Gastroesophageal sphincter (tissue), 3 donors: Measurements from ENCODE around the gene GLCCI1.

Experiments
- CTCF ChIP-seq, 4 experiments: fragments of 200-600 bp in 2 of 4; fragments of 450-650 bp in 2 of 4; sonication (generic) in 1 of 4; IDR thresholded peaks; one replicate each; pipeline ENCODE4 v1.5.1; 2017 to 2019; ENCODE audit warnings: antibody characterized with exemption in 4 of 4, mild to moderate bottlenecking in 2 of 4, moderate library complexity in 2 of 4
- EP300 ChIP-seq: sonication (generic); formaldehyde crosslinking; IDR thresholded peaks from one replicate; pipeline ENCODE4 v1.6.1; 2017; ENCODE audit warnings: antibody characterized with exemption, mild to moderate bottlenecking
- POLR2A ChIP-seq, 2 donors: fragments of 450-650 bp; IDR thresholded peaks; one replicate each; pipeline ENCODE4 v1.6.1; 2017; ENCODE audit warnings: antibody characterized with exemption in 2 of 2, mild to moderate bottlenecking in 2 of 2, moderate library complexity in 1 of 2

DNA sequence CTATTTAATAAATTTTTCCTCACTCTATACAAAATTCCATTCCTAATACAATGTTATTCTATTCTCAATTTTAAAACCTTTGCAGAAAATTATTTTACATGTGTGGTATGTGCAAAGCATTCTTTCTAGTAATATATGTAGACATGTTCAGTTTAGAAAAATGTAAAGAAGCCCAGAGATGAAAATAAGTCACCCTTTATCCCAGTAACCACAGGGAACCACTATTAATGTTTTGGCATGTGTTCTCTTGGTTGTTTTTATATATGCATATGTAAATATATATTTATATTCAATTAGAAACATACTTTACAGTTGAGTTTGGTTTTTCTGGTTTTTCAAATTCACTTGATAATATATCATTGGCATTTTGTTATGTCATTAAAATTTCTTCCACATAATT lies 14.8 kb upstream of the GLCCI1 start:
- TF ChIP-seq POLR2A (IDR thresholded peaks at IDR 0.05), result no peak
- TF ChIP-seq CTCF (IDR thresholded peaks at IDR 0.05), result no peak
- TF ChIP-seq EP300, result no peak
